MCF 10A (cell line): ENCODE results near the gene OR1J4. TPM values are rescaled to one million over a fixed set of nuclear protein-coding genes. Genes with fewer than 3 reads are reported as not detected.

Experiments
- BruUV-seq: library from RNA; stranded (reverse); fragments of 400-500 nt; replicated peaks from 2 replicates; lab custom pipeline; 2021; lab: Mats Ljungman, UMichigan
- CTCF ChIA-PET: fragments of 300-600 bp; sonication (Branson Sonifier 250); formaldehyde crosslinking; extraction: SDS; loops from one replicate; lab custom pipeline; 2021; ENCODE audit warnings: antibody characterized with exemption, inconsistent platforms; lab: Yijun Ruan, JAX
- POLR2A ChIA-PET: fragments of 300-600, 350-650 bp; sonication (Branson Sonifier 250); formaldehyde crosslinking; extraction: SDS; loops from one replicate; lab custom pipeline; 2020; ENCODE audit warnings: antibody characterized with exemption, inconsistent platforms; lab: Yijun Ruan, JAX
- DNase-seq: peaks from one replicate; pipeline ENCODE4 v3.0.0-alpha.2; 2018; ENCODE audit not compliant: unreplicated experiment
- H3K27ac Mint-ChIP-seq: one replicate; pipeline ENCODE4 v1.8.0; 2022; ENCODE audit warnings: mild to moderate bottlenecking, low read depth, mixed read lengths; ENCODE audit not compliant: unreplicated experiment
- H3K27me3 Mint-ChIP-seq: one replicate; pipeline ENCODE4 v1.8.0; 2022; ENCODE audit warnings: mixed read lengths; ENCODE audit not compliant: insufficient read depth, unreplicated experiment
- H3K36me3 Mint-ChIP-seq: one replicate; pipeline ENCODE4 v1.8.0; 2022; ENCODE audit warnings: mild to moderate bottlenecking, moderate library complexity, mixed read lengths; ENCODE audit not compliant: insufficient read depth, unreplicated experiment
- H3K4me1 Mint-ChIP-seq: one replicate; pipeline ENCODE4 v1.8.0; 2022; ENCODE audit warnings: mixed read lengths; ENCODE audit not compliant: insufficient read depth, unreplicated experiment
- H3K4me3 Mint-ChIP-seq: one replicate; pipeline ENCODE4 v1.8.0; 2022; ENCODE audit warnings: mild to moderate bottlenecking, moderate library complexity, mixed read lengths; ENCODE audit not compliant: unreplicated experiment
- H3K9me3 Mint-ChIP-seq: one replicate; pipeline ENCODE4 v1.8.0; 2022; ENCODE audit warnings: mixed read lengths; ENCODE audit not compliant: unreplicated experiment
- CTCF ChIP-seq: fragments of 200-600 bp; IDR thresholded peaks from one replicate; pipeline ENCODE4 v1.8.0; 2022; ENCODE audit warnings: antibody characterized with exemption, mild to moderate bottlenecking; ENCODE audit not compliant: unreplicated experiment
- intact Hi-C: fragments of 100-400 bp; cut with micrococcal nuclease; formaldehyde crosslinking; loops from 2 replicates; pipeline ENCODE4 v1.14.1; 2022
- total RNA-seq: library from RNA; stranded (reverse); gene quantifications from 2 replicates; pipeline ENCODE4 v1.2.3, GENCODE V29; 2022

Gene OR1J4
- total RNA-seq, 1 experiment from 2014 or later = not detected

- Mint-ChIP-seq H3K4me1 (no peaks in the 10 kb centered on the region), H3K27ac (no peak within 1 kb of the TSS), H3K27me3 (peaks cover 89% of the 10 kb centered on the region), H3K4me3 (no peak within 1 kb of the TSS), H3K36me3 (peaks cover 4% of the 10 kb centered on the region), H3K9me3 (no peaks in the 10 kb centered on the region)
- BruUV-seq = no TSS peak
- DNase-seq = no peak
- intact Hi-C loops = no loop called here
- no peak for TF ChIP-seq CTCF
- ChIA-PET CTCF (interaction anchor here (0.6 to 1.4 kb wide), 4 partner anchors 21 to 783 kb away, joined by 3 to 9 read pairs (median 4); no protein-coding TSS in a partner anchor), POLR2A (no interaction called here)
Measured at GRCh38 chr9:122477826-122478225, 41.1 kb upstream of the OR1J4 start, which contains the start of gene OR1J1. Gene OR1J1 (minus strand): TSS chr9:122477926. CDS start chr9:122477926, 0 bp downstream.

DNA sequence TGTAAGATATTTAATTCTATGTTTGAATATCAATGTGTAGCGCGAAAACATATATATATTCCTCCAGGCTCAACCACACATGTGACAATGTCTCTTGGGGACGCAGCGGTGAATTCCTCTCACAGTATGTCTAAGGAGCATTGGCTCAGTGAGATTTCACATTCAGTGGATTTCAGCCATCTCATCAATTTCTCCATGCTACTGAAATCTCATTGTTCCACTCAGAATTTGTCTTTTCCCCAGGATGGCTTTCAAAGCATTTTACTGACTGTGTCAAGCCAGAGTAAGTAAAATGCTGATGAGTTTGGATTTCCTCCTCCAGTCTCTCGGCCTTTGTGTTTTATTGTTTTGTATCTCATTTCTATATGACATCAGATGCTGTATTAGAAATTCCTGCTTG is 39.9 kb upstream of the OR1J4 start:
- Mint-ChIP-seq H3K27me3 (peaks cover 81% of the 10 kb centered on the region), H3K4me1 (no peaks in the 10 kb centered on the region), H3K9me3 (no peaks in the 10 kb centered on the region), H3K36me3 (peaks cover 4% of the 10 kb centered on the region), H3K27ac (no peak overlapping the region), H3K4me3 (no peak overlapping the region)
- POLR2A ChIA-PET = no interaction called here
- no peak for DNase-seq
- intact Hi-C loops = no loop called here
- no TSS peak for BruUV-seq
- TF ChIP-seq CTCF = no peak
- CTCF ChIA-PET = interaction anchor here (1.0 to 1.1 kb wide), 2 partner anchors 20 to 26 kb away, joined by 4 to 5 read pairs; no protein-coding TSS in a partner anchor

DNA sequence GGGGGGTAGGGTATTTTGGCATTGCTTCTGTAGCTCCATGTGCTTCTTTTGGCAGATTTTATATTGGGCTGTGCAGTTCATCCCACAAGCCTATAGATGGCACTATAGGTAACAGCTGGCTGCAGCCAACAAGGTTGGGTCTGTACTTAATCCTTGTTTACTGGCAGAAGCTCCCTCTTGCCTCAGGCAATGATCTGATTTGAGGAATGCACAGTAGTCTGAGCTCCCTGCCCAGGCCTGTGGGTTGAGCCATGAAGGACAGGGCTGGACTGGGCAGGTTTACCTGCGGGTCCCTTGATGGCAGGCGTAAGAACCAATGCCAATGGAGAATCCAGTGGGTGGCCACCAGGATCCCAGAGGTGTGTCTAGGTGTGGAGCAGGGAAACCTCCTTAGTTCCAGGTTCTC is 20.1 kb upstream of the OR1J4 start:
- peaks cover under 1% of the 10 kb centered on the region for H3K9me3 Mint-ChIP-seq
- DNase-seq = peak; percentile 82
- intact Hi-C loops = loop anchor here (1.0 kb wide), 1 partner anchor 311 kb away; no protein-coding TSS in a partner anchor
- no TSS peak for BruUV-seq
- H3K27me3 Mint-ChIP-seq = no peaks in the 10 kb centered on the region
- POLR2A ChIA-PET = interaction anchor here (0.8 to 0.9 kb wide), 3 partner anchors 10 to 279 kb away, joined by 3 to 4 read pairs (median 4); no protein-coding TSS in a partner anchor
- CTCF ChIA-PET = interaction anchor here (0.6 to 3.4 kb wide), 40 partner anchors 9 to 1059 kb away, joined by 3 to 52 read pairs (median 4); partner anchors contain the start of genes OR1J1, OR1J2 and PDCL
- peak; percentile 72 for TF ChIP-seq CTCF
- no peak overlapping the region for H3K4me3 Mint-ChIP-seq
- H3K4me1 Mint-ChIP-seq = no peaks in the 10 kb centered on the region
- no peak overlapping the region for H3K27ac Mint-ChIP-seq
- no peaks in the 10 kb centered on the region for H3K36me3 Mint-ChIP-seq

- no TSS peak for BruUV-seq
- no peak overlapping the region for H3K4me3 Mint-ChIP-seq
- H3K36me3 Mint-ChIP-seq = no peaks in the 10 kb centered on the region
- no peaks in the 10 kb centered on the region for H3K27me3 Mint-ChIP-seq
- H3K4me1 Mint-ChIP-seq = no peaks in the 10 kb centered on the region
- POLR2A ChIA-PET = no interaction called here
- no peak for TF ChIP-seq CTCF
- H3K9me3 Mint-ChIP-seq = no peaks in the 10 kb centered on the region
- no peak overlapping the region for H3K27ac Mint-ChIP-seq
- intact Hi-C loops = no loop called here
- CTCF ChIA-PET = no interaction called here
- no peak for DNase-seq
Measured at GRCh38 chr9:122506964-122507363, 12.0 kb upstream of the OR1J4 start.
